Activated CD4-positive, alpha-beta T cell treated with anti-CD3 and anti-CD28 coated beads for 36 hours (primary cell): ENCODE measurements around the gene LHFPL2. TPM values are rescaled to one million over a fixed set of nuclear protein-coding genes. Genes with fewer than 3 reads are reported as not detected.

Experiments used
- ATAC-seq: fragments of 200-7000 bp; cut with Tn5 transposase; one replicate; pipeline ENCODE4 v1.10.0; 2021; ENCODE audit warnings: mild to moderate bottlenecking, moderate library complexity
- CTCF ChIA-PET: fragments of 350-600 bp; sonication (Branson Sonifier 250); formaldehyde crosslinking; loops from one replicate; lab custom pipeline; 2021; ENCODE audit warnings: antibody characterized with exemption; lab: Charles Lee
- POLR2A ChIA-PET: fragments of 350-600 bp; sonication (Branson Sonifier 250); formaldehyde crosslinking; loops from one replicate; lab custom pipeline; 2021; ENCODE audit warnings: antibody characterized with exemption, inconsistent platforms; lab: Charles Lee
- DNase-seq: peaks from one replicate; pipeline ENCODE4 v3.0.0-alpha.2; 2020
- H3K27ac Mint-ChIP-seq: one replicate; pipeline ENCODE4 v1.8.0; 2021; ENCODE audit warnings: mixed read lengths
- H3K27me3 Mint-ChIP-seq: one replicate; pipeline ENCODE4 v1.8.0; 2021; ENCODE audit warnings: mixed read lengths
- H3K36me3 Mint-ChIP-seq: one replicate; pipeline ENCODE4 v1.8.0; 2021; ENCODE audit warnings: low read depth, mixed read lengths
- H3K4me1 Mint-ChIP-seq: one replicate; pipeline ENCODE4 v1.8.0; 2021; ENCODE audit warnings: mixed read lengths
- H3K4me3 Mint-ChIP-seq: one replicate; pipeline ENCODE4 v1.8.0; 2021; ENCODE audit warnings: mild to moderate bottlenecking, moderate library complexity, mixed read lengths
- H3K9me3 Mint-ChIP-seq: one replicate; pipeline ENCODE4 v1.8.0; 2021; ENCODE audit warnings: low read depth, mixed read lengths
- intact Hi-C, 2 experiments: fragments of 100-400 bp; cut with DNase I in 1 of 2; cut with micrococcal nuclease in 1 of 2; formaldehyde crosslinking; loops; one replicate each; pipeline versions ENCODE4 v1.14.2 to v1.15.1; 2022 to 2024; cut with DNase I, micrococcal nuclease
- total RNA-seq, 2 experiments: library from RNA; stranded (reverse); gene quantifications; one replicate each; pipeline ENCODE4 v1.2.3, GENCODE V29; 2021

Gene LHFPL2
- total RNA-seq, 2 experiments from 2014 or later = 0.14 to 0.21 TPM

DNA sequence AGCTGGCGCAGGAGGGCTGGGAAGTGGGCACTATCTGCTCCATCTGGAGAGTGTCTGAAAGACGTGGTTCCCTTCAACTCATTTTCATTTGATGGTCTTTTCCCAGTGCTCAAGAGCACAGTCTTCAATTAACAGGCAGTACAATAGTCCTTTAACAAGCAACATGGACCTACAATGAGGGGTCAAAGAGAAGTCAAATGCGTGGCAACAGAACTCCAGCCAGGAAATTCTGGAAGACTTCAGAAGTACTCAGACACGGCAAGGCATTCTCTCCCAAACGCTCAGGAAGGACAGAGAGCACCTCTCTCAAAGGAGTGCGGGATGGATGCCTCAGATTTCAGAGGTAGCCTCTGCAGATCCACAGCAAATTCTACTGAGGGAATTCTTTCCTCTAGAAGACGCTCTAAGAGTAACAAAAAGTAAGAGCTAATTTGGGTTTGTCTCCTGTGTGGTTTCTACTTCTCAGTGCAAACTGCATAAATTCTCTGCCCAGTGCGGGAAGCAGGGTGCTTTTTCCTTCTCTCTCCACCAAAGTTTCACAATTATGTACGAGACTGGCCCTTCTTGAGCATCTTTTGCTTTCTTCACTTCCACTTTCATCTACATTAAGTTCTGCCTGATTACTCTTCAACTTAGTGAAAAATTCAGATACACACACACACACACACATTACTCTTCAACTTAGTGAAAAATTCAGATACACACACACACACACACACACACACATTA is 56.4 kb downstream of the LHFPL2 start:
- intact Hi-C loops = no loop called here

DNA sequence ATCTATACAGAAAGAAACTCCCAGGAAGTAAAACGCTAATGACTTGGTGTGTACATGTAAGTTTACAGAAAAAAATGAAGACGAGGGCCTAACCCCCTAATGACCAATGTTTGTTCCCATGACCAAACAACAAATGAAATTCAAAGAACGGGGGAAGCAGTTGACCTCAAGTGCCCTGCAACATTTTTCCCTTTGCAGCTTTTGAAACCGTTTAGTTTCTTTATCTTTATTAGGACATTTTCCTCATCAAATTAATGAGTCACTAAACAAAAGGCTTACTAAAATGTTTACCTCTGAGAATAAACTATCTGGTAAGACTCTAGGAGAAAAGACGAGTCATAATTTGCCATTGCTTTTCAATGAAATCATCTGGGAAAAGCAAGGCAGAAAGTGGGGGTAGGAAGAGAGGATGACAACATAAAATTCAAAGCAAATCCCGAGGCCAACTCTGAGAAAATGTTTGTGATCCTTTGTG is 57.4 kb downstream of the LHFPL2 start:
- Mint-ChIP-seq H3K4me3 (no peak overlapping the region), H3K9me3 (no peaks in the 10 kb centered on the region), H3K27ac (no peak overlapping the region), H3K4me1 (no peaks in the 10 kb centered on the region), H3K27me3 (peaks cover 5% of the 10 kb centered on the region), H3K36me3 (no peaks in the 10 kb centered on the region)
- DNase-seq = no peak
- POLR2A ChIA-PET = no interaction called here
- no peak for ATAC-seq
- intact Hi-C loops = no loop called here
- CTCF ChIA-PET = interaction anchor here (1.1 kb wide), 1 partner anchor 9 kb away, joined by 4 read pairs; no protein-coding TSS in a partner anchor

More for the DNA sequence above, 56.4 kb downstream of the LHFPL2 start:
- ATAC-seq = no peak
- no peak for DNase-seq
- Mint-ChIP-seq H3K36me3 (no peaks in the 10 kb centered on the region), H3K27ac (no peak overlapping the region), H3K4me1 (no peaks in the 10 kb centered on the region), H3K27me3 (peaks cover 5% of the 10 kb centered on the region), H3K9me3 (no peaks in the 10 kb centered on the region), H3K4me3 (no peak overlapping the region)
- POLR2A ChIA-PET = no interaction called here
- CTCF ChIA-PET = interaction anchor here (1.1 kb wide), 1 partner anchor 8 kb away, joined by 4 read pairs; no protein-coding TSS in a partner anchor

DNA sequence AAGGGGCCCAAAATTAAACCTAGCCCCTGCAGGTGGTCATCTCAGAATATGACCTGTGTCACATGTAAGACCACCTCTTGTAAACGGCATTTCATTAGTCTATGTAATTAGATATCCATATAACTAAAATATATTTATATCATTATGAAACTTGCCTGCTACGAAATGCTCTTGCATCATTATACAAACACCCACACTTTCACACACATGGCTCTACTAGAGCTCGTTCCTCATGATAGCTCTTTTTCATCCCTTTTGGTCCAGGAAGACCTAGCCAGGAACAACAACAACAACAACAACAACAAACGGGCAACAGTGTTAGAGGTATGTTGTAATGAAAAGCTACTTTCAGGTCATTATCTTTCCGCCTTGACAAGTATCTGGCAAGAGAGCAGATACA is 58.6 kb downstream of the LHFPL2 start:
- Mint-ChIP-seq H3K27me3 (peaks cover 5% of the 10 kb centered on the region), H3K36me3 (no peaks in the 10 kb centered on the region), H3K9me3 (peaks cover 6% of the 10 kb centered on the region), H3K4me3 (no peak overlapping the region), H3K27ac (no peak overlapping the region), H3K4me1 (no peaks in the 10 kb centered on the region)
- no peak for ATAC-seq
- intact Hi-C loops = no loop called here
- POLR2A ChIA-PET = no interaction called here
- DNase-seq = no peak
- CTCF ChIA-PET = interaction anchor here (0.8 kb wide), 1 partner anchor 28 kb away, joined by 4 read pairs; no protein-coding TSS in a partner anchor

DNA sequence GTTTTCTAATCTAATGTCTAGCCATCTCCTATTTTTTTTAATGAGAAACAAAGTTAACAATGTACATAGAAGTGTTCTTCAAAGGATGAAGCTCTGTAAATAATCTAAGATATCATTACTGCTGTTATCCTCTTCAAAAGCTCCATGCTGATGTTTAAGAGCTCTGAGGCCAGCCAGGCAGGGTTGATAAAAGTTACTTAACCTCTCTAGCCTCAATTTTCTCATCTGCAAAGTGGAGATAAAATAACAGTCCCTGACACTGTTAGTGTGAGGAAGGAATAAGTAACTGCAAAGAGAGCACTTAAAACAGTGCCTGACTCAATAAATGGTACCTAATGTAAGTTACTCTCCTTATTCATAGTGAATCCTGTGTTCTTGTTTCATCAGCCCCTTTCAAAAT is 60.1 kb downstream of the LHFPL2 start:
- H3K27me3 Mint-ChIP-seq = peaks cover 5% of the 10 kb centered on the region

DNA sequence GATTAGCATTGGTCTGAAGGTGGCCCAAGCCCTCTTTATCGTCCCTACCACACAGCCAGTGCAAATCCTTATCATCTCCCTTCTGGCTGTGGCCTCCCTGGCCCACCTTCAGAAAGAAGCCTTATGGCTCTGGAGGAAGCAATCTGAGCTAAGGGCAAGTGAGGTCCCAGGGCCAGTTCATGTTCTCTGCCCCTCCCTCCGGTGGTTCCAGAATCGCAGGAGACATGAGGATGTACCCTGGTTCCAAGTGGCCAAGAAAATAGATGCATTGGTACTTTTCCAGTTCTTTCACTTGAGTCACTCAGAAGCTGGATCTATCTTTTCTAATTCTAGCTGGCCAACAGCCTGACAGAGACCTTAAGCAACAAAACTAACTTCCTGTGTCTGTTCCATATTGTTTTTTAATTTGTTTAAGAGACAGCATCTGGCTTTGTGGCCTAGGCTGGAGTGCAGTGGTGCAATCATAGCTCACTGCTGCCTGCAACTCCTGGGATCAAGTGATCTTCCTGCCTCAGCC is 60.7 kb downstream of the LHFPL2 start:
- intact Hi-C loops = no loop called here
- Mint-ChIP-seq H3K27me3 (peaks cover 5% of the 10 kb centered on the region), H3K27ac (no peak overlapping the region), H3K4me3 (no peak overlapping the region), H3K36me3 (no peaks in the 10 kb centered on the region), H3K9me3 (peaks cover 6% of the 10 kb centered on the region), H3K4me1 (no peaks in the 10 kb centered on the region)
- CTCF ChIA-PET = interaction anchor here (1.2 kb wide), 1 partner anchor 23 kb away, joined by 3 read pairs; no protein-coding TSS in a partner anchor
- DNase-seq = no peak
- ATAC-seq = no peak
- POLR2A ChIA-PET = no interaction called here

More for the DNA sequence above, 60.1 kb downstream of the LHFPL2 start:
- ChIA-PET POLR2A (no interaction called here), CTCF (no interaction called here)
- H3K36me3 Mint-ChIP-seq = no peaks in the 10 kb centered on the region
- H3K9me3 Mint-ChIP-seq = peaks cover 6% of the 10 kb centered on the region
- intact Hi-C loops = no loop called here
- H3K27ac Mint-ChIP-seq = no peak overlapping the region
- DNase-seq = no peak
- H3K4me1 Mint-ChIP-seq = no peaks in the 10 kb centered on the region
- ATAC-seq = no peak
- H3K4me3 Mint-ChIP-seq = no peak overlapping the region

DNA sequence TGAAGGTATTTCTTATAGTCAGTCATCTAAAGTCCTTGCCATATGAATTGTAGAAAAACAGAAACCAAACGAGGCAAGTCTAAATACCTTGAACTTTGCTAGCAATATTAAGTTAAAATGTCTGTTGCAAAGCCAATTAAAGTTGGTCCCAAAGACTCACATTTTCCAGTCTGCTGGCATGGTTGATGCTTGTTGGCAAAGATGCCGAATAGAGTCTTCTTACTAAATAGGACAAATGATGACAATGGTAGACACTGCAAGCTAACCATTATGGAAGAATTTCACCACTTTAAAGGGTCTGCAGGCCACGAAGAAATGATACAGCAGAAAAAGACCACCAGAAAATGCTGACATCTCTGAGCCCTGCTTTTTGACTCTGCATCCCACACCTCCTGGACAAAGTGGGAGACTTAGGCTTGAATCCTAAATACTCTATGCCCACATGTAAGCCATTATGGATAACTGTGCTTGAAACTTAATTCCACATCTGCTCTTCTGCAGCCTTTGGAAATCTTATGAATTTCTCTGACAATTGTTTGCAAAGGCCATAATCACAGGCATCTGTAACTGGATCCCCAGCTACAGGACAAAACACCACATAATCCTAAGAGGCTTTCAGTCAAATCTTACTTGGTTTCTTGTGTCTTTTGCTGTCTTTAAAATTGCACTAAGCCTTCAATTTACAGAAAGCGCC is 61.3 kb downstream of the LHFPL2 start:
- peaks cover 2% of the 10 kb centered on the region for H3K27me3 Mint-ChIP-seq
- POLR2A ChIA-PET = no interaction called here
- CTCF ChIA-PET = interaction anchor here (1.2 kb wide), 1 partner anchor 23 kb away, joined by 3 read pairs; no protein-coding TSS in a partner anchor
- no peak for ATAC-seq
- no peak for DNase-seq
- intact Hi-C loops = no loop called here
- no peaks in the 10 kb centered on the region for H3K36me3 Mint-ChIP-seq
- no peak overlapping the region for H3K27ac Mint-ChIP-seq
- no peak overlapping the region for H3K4me3 Mint-ChIP-seq
- no peaks in the 10 kb centered on the region for H3K4me1 Mint-ChIP-seq
- H3K9me3 Mint-ChIP-seq = peaks cover 6% of the 10 kb centered on the region

DNA sequence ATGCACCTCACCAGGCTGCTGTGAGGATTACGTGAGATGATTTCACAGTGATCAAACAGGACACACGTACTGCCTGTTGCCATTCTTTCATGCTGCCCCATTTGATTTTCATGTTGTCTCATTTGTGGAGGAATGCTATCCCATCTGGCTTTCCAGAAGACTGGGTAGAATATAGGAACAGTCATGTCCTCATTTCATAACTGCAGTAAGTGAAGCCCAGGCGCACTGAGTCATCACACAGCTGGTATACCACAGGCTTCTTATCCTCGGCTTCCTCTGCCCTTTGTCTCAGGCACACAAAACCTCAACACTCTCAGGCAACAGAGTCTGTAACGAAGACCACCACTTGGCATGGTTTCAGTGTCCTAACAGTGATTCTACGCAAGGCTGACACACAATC is 62.3 kb downstream of the LHFPL2 start:
- Mint-ChIP-seq H3K27me3 (no peaks in the 10 kb centered on the region), H3K9me3 (peaks cover 6% of the 10 kb centered on the region), H3K27ac (no peak overlapping the region), H3K4me1 (no peaks in the 10 kb centered on the region), H3K4me3 (no peak overlapping the region), H3K36me3 (no peaks in the 10 kb centered on the region)
- CTCF ChIA-PET = interaction anchor here (1.0 to 1.2 kb wide), 2 partner anchors 22 to 106 kb away, joined by 3 read pairs; no protein-coding TSS in a partner anchor
- peak; percentile 13 for DNase-seq
- POLR2A ChIA-PET = interaction anchor here (0.6 kb wide), 1 partner anchor 1863 kb away, joined by 3 read pairs; no protein-coding TSS in a partner anchor
- intact Hi-C loops = no loop called here
- no peak for ATAC-seq

DNA sequence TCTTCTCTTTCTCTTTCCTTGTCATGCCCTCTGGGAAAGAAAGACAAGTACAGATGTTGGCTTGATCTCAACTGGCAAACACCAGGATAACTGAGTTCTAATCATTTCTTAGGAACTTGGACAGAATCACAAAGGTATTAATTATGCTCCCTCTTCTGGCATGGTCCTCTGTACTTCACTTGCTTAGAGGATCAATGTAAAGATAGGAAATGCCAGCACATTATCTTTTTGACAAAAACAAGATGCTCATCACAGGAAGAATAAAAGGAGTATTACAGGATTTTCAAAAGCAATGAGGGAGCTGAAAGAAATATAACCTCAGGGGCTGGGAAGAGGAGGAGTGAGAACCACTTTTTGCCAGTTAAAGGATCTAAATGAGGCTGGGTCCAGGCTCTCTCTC is 70.6 kb downstream of the LHFPL2 start:
- CTCF ChIA-PET = no interaction called here
- Mint-ChIP-seq H3K4me1 (no peaks in the 10 kb centered on the region), H3K27me3 (no peaks in the 10 kb centered on the region), H3K4me3 (no peak overlapping the region), H3K36me3 (no peaks in the 10 kb centered on the region), H3K9me3 (no peaks in the 10 kb centered on the region), H3K27ac (no peak overlapping the region)
- POLR2A ChIA-PET = no interaction called here
- intact Hi-C loops = no loop called here
- no peak for DNase-seq
- ATAC-seq = no peak

DNA sequence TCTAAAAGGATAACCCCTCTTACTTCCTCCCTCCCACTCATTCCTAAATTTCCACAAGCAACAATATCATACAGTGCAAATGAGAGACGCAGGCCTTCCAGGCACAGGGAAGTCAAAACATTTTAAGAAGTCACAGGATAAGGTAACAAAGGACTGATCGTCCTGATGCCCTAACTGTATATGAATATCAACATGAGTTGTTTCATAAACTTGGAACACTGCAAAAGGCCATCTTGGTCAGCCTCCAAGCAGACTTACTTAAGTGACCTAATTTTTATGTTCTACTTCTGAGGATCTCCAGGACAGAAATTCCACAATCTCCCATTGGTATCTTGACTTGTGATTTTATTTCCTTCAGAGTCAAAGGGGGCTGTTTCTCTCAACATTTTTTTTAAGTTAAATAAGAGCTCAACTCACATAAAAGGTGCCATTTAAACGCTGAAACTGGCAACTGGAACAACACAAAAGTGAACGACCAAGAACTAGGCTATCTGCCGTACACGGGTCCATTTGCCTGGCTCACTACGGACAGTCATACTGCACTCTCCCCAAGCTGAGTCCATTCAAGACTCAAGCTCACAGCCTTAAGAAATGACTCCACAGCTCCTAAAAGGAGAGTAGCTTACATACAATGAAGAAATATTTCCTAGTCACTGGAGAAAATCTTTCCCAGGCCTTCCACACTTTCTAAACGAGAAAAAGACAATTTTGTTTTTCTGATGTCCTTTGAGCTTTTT is 71.3 kb downstream of the LHFPL2 start:
- no peak for DNase-seq
- ATAC-seq = no peak
- Mint-ChIP-seq H3K36me3 (no peaks in the 10 kb centered on the region), H3K4me1 (no peaks in the 10 kb centered on the region), H3K4me3 (no peak overlapping the region), H3K27me3 (no peaks in the 10 kb centered on the region), H3K27ac (no peak overlapping the region), H3K9me3 (no peaks in the 10 kb centered on the region)
- intact Hi-C loops = no loop called here
- POLR2A ChIA-PET = interaction anchor here (0.7 kb wide), 1 partner anchor 223 kb away, joined by 3 read pairs; no protein-coding TSS in a partner anchor
- CTCF ChIA-PET = no interaction called here

DNA sequence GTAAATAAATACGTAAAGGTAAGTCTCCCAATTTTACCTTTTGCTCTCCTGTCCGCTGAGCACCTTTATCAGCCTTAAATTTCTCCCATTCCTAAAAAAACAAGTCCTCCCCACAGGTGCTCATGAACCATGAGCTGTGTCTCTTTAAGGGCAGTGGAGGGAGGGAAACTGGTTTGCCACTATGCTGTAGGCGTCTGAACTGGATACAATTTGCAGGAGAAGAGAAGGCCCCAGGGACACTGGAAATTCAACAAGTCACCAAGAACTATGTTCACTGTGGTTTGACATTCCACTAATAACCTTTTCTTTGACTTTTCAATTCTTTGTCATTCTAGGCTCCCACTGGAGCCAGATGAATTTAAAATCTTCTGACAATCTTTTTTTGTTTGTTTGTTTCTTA is 72.2 kb downstream of the LHFPL2 start:
- H3K9me3 Mint-ChIP-seq = no peaks in the 10 kb centered on the region
- no peak overlapping the region for H3K4me3 Mint-ChIP-seq
- ChIA-PET CTCF (no interaction called here), POLR2A (no interaction called here)
- DNase-seq (no peak), ATAC-seq (no peak)
- no peaks in the 10 kb centered on the region for H3K27me3 Mint-ChIP-seq
- H3K36me3 Mint-ChIP-seq = no peaks in the 10 kb centered on the region
- no peaks in the 10 kb centered on the region for H3K4me1 Mint-ChIP-seq
- no peak overlapping the region for H3K27ac Mint-ChIP-seq
- intact Hi-C loops = no loop called here

DNA sequence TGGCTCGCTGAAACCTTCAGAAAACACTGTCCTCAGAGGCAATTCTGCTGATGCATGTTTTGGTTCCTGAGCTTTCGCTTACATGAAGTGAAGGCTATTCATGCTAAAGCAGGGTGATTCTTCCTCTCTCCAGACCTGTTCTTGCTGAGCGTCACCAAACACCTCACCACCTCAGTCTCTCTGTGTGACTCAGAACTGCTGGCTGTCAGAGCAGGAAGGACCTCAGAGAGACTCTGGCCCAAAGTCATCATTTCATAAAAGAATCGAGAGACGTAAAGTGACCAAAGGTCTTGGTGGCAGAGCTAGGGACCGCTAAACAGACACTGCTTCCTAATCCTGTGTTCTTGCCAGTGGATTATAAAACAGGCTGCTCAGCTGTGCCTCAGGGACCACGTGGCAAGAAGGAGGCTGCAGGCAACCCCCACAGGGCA is 73.8 kb downstream of the LHFPL2 start:
- ATAC-seq = no peak
- H3K27me3 Mint-ChIP-seq = no peaks in the 10 kb centered on the region
- H3K36me3 Mint-ChIP-seq = no peaks in the 10 kb centered on the region
- H3K9me3 Mint-ChIP-seq = no peaks in the 10 kb centered on the region
- no peak for DNase-seq
- no peak overlapping the region for H3K27ac Mint-ChIP-seq
- ChIA-PET POLR2A (no interaction called here), CTCF (no interaction called here)
- intact Hi-C loops = no loop called here
- H3K4me1 Mint-ChIP-seq = no peaks in the 10 kb centered on the region
- H3K4me3 Mint-ChIP-seq = no peak overlapping the region
